Panc1 (cell line): ENCODE measurements around the gene TTC28. TPM values are rescaled to one million over a fixed set of nuclear protein-coding genes. Genes with fewer than 3 reads are reported as not detected.

ENCODE experiments used
- ATAC-seq: fragments of 200-7000 bp; cut with Tn5 transposase; 2 replicates; pipeline ENCODE4 v1.9.1; 2020; ENCODE audit warnings: mild to moderate bottlenecking, moderate library complexity
- BruUV-seq: library from RNA; stranded (reverse); fragments of 400-500 nt; replicated peaks from 2 replicates; lab custom pipeline; 2021; lab: Mats Ljungman, UMichigan
- CTCF ChIA-PET: fragments of 300-600 bp; sonication (Branson Sonifier 250); formaldehyde crosslinking; loops from one replicate; lab custom pipeline; 2022; ENCODE audit warnings: antibody characterized with exemption; lab: Charles Lee
- POLR2A ChIA-PET: fragments of 300-600 bp; sonication (Branson Sonifier 250); formaldehyde crosslinking; loops from one replicate; lab custom pipeline; 2022; ENCODE audit warnings: antibody characterized with exemption; lab: Charles Lee
- DNase-seq: peaks from one replicate; pipeline ENCODE4 v3.0.0-alpha.2; 2010; ENCODE audit warnings: low read depth, low spot score
- H3K27ac ChIP-seq: 2 replicates; pipeline ENCODE4 v1.5.1; 2011; ENCODE audit warnings: mild to moderate bottlenecking, low read length, inconsistent platforms
- H3K27me3 ChIP-seq: fragments of 200-500 bp; sonication (Bioruptor generic); 2 replicates; pipeline ENCODE4 v1.6.0; 2014; ENCODE audit warnings: low read length, inconsistent platforms; ENCODE audit not compliant: control insufficient read depth, insufficient read depth
- H3K36me3 ChIP-seq: fragments of 200-500 bp; sonication (Bioruptor generic); 2 replicates; pipeline ENCODE4 v1.5.1; 2014; ENCODE audit warnings: inconsistent platforms, mild to moderate bottlenecking, low read length, moderate library complexity; ENCODE audit not compliant: control insufficient read depth, insufficient read depth
- H3K4me1 ChIP-seq: 2 replicates; pipeline ENCODE4 v1.5.1; 2011; ENCODE audit warnings: inconsistent platforms, mild to moderate bottlenecking, low read length, moderate library complexity; ENCODE audit not compliant: control insufficient read depth, insufficient read depth
- H3K4me3 ChIP-seq, 2 experiments: 2 replicates each; pipeline ENCODE4 v1.5.1; 2011 to 2012; ENCODE audit warnings: low read depth in 2 of 2, low read length in 2 of 2, mild to moderate bottlenecking in 2 of 2, inconsistent platforms in 1 of 2, moderate library complexity in 1 of 2
- H3K9me3 ChIP-seq: fragments of 200-500 bp; sonication (Bioruptor generic); 2 replicates; pipeline ENCODE4 v1.5.1; 2014; ENCODE audit warnings: low read depth, mild to moderate bottlenecking, inconsistent platforms, low read length, moderate library complexity; ENCODE audit not compliant: control insufficient read depth, insufficient read depth
- POLR2AphosphoS5 ChIP-seq: IDR thresholded peaks from 2 replicates; pipeline ENCODE4 v1.6.1; 2012; ENCODE audit warnings: mild to moderate bottlenecking, low read depth, low read length, moderate library complexity
- SIN3A ChIP-seq: IDR thresholded peaks from 2 replicates; pipeline ENCODE4 v1.6.1; 2012; ENCODE audit warnings: low read depth, mild to moderate bottlenecking, low read length, moderate library complexity, borderline replicate concordance; ENCODE audit not compliant: insufficient read depth
- TCF7L2 ChIP-seq: IDR thresholded peaks from 2 replicates; pipeline ENCODE4 v1.6.1; 2011; ENCODE audit warnings: mild to moderate bottlenecking, low read depth, low read length, inconsistent platforms
- in situ Hi-C: cut with HindIII; loops from 2 replicates; pipeline ENCODE4 v1.10.0; 2016; ENCODE audit warnings: low sequenced_read_pairs, low pct_unique_long_range_greater_than_20kb
- intact Hi-C: fragments of 100-400 bp; cut with micrococcal nuclease; formaldehyde crosslinking; loops from one replicate; pipeline ENCODE4 v1.10.0; 2022; ENCODE audit not compliant: unreplicated experiment
- total RNA-seq: library from RNA; stranded (reverse); gene quantifications from one replicate; pipeline ENCODE4 v1.2.1, GENCODE V29; 2021; ENCODE audit not compliant: unreplicated experiment
- TF ChIP-seq, protein P1 (sequence below), 2 experiments: IDR thresholded peaks; 2 replicates each; pipeline ENCODE4 v1.6.1; 2011 to 2012; ENCODE audit warnings: low read depth in 2 of 2, control low read depth in 1 of 2, low read length in 1 of 2, mild to moderate bottlenecking in 1 of 2, moderate library complexity in 1 of 2; ENCODE audit not compliant: insufficient read depth in 1 of 2
- TF ChIP-seq, protein P2 (sequence below): fragments of 450-650 bp; IDR thresholded peaks from 2 replicates; pipeline ENCODE4 v1.5.1; 2017; ENCODE audit warnings: mild to moderate bottlenecking

The TTC28 gene
- total RNA-seq, 1 experiment from 2014 or later: 24.8 TPM

GRCh38 chr22:28627791-28628190 is 51.8 kb downstream of the TTC28 start:
- ATAC-seq (no peak), DNase-seq (no peak)
- TF ChIP-seq, protein P1, sequence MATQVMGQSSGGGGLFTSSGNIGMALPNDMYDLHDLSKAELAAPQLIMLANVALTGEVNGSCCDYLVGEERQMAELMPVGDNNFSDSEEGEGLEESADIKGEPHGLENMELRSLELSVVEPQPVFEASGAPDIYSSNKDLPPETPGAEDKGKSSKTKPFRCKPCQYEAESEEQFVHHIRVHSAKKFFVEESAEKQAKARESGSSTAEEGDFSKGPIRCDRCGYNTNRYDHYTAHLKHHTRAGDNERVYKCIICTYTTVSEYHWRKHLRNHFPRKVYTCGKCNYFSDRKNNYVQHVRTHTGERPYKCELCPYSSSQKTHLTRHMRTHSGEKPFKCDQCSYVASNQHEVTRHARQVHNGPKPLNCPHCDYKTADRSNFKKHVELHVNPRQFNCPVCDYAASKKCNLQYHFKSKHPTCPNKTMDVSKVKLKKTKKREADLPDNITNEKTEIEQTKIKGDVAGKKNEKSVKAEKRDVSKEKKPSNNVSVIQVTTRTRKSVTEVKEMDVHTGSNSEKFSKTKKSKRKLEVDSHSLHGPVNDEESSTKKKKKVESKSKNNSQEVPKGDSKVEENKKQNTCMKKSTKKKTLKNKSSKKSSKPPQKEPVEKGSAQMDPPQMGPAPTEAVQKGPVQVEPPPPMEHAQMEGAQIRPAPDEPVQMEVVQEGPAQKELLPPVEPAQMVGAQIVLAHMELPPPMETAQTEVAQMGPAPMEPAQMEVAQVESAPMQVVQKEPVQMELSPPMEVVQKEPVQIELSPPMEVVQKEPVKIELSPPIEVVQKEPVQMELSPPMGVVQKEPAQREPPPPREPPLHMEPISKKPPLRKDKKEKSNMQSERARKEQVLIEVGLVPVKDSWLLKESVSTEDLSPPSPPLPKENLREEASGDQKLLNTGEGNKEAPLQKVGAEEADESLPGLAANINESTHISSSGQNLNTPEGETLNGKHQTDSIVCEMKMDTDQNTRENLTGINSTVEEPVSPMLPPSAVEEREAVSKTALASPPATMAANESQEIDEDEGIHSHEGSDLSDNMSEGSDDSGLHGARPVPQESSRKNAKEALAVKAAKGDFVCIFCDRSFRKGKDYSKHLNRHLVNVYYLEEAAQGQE (IDR thresholded peaks at IDR 0.05; ENCODE audit: insufficient read depth in 1 of 2, low read depth in 2 of 2, low read length in 1 of 2): no peak
- TF ChIP-seq TCF7L2 (no peak), SIN3A (no peak), POLR2AphosphoS5 (no peak)
- TF ChIP-seq, protein P2, sequence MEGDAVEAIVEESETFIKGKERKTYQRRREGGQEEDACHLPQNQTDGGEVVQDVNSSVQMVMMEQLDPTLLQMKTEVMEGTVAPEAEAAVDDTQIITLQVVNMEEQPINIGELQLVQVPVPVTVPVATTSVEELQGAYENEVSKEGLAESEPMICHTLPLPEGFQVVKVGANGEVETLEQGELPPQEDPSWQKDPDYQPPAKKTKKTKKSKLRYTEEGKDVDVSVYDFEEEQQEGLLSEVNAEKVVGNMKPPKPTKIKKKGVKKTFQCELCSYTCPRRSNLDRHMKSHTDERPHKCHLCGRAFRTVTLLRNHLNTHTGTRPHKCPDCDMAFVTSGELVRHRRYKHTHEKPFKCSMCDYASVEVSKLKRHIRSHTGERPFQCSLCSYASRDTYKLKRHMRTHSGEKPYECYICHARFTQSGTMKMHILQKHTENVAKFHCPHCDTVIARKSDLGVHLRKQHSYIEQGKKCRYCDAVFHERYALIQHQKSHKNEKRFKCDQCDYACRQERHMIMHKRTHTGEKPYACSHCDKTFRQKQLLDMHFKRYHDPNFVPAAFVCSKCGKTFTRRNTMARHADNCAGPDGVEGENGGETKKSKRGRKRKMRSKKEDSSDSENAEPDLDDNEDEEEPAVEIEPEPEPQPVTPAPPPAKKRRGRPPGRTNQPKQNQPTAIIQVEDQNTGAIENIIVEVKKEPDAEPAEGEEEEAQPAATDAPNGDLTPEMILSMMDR: no peak
- no peaks in the 10 kb centered on the region for H3K4me1 ChIP-seq
- in situ Hi-C loops: no loop called here
- H3K4me3 ChIP-seq: no peak overlapping the region
- ChIA-PET CTCF (no interaction called here), POLR2A (no interaction called here)
- no peaks in the 10 kb centered on the region for H3K27me3 ChIP-seq
- no peaks in the 10 kb centered on the region for H3K9me3 ChIP-seq
- no TSS peak for BruUV-seq
- no peaks in the 10 kb centered on the region for H3K36me3 ChIP-seq
- H3K27ac ChIP-seq: no peak overlapping the region
- intact Hi-C loops: no loop called here

- H3K9me3 ChIP-seq: no peaks in the 10 kb centered on the region
- intact Hi-C loops: no loop called here
- TF ChIP-seq, protein P2: no peak
- TF ChIP-seq TCF7L2 (no peak), SIN3A (no peak), POLR2AphosphoS5 (no peak)
- TF ChIP-seq, protein P1 (IDR thresholded peaks at IDR 0.05; ENCODE audit: insufficient read depth in 1 of 2, low read depth in 2 of 2, low read length in 1 of 2): no peak
- H3K4me3 ChIP-seq: no peak overlapping the region
- in situ Hi-C loops: no loop called here
- H3K4me1 ChIP-seq: no peaks in the 10 kb centered on the region
- H3K27me3 ChIP-seq: no peaks in the 10 kb centered on the region
- ATAC-seq (no peak), DNase-seq (no peak)
- ChIA-PET POLR2A (no interaction called here), CTCF (no interaction called here)
- H3K27ac ChIP-seq: no peak overlapping the region
- no peaks in the 10 kb centered on the region for H3K36me3 ChIP-seq
- BruUV-seq: TSS peak; percentile 33
These were observed 59.3 kb downstream of the TTC28 start for GRCh38 chr22:28620244-28620922.
